Panc1 (cell line): Measurements from ENCODE around the gene TSPAN31. TPM values are rescaled to one million over a fixed set of nuclear protein-coding genes. Genes with fewer than 3 reads are reported as not detected.
A peak's percentile ranks its signal among the peaks of the same experiment; 100 is the strongest.

ENCODE experiments used
- ATAC-seq: fragments of 200-7000 bp; cut with Tn5 transposase; 2 replicates; pipeline ENCODE4 v1.9.1; 2020; ENCODE audit warnings: mild to moderate bottlenecking, moderate library complexity
- BruUV-seq: library from RNA; stranded (reverse); fragments of 400-500 nt; replicated peaks from 2 replicates; lab custom pipeline; 2021; lab: Mats Ljungman, UMichigan
- CTCF ChIA-PET: fragments of 300-600 bp; sonication (Branson Sonifier 250); formaldehyde crosslinking; loops from one replicate; lab custom pipeline; 2022; ENCODE audit warnings: antibody characterized with exemption; lab: Charles Lee
- POLR2A ChIA-PET: fragments of 300-600 bp; sonication (Branson Sonifier 250); formaldehyde crosslinking; loops from one replicate; lab custom pipeline; 2022; ENCODE audit warnings: antibody characterized with exemption; lab: Charles Lee
- DNase-seq: peaks from one replicate; pipeline ENCODE4 v3.0.0-alpha.2; 2010; ENCODE audit warnings: low read depth, low spot score
- H3K27ac ChIP-seq: 2 replicates; pipeline ENCODE4 v1.5.1; 2011; ENCODE audit warnings: mild to moderate bottlenecking, low read length, inconsistent platforms
- H3K27me3 ChIP-seq: fragments of 200-500 bp; sonication (Bioruptor generic); 2 replicates; pipeline ENCODE4 v1.6.0; 2014; ENCODE audit warnings: low read length, inconsistent platforms; ENCODE audit not compliant: control insufficient read depth, insufficient read depth
- H3K36me3 ChIP-seq: fragments of 200-500 bp; sonication (Bioruptor generic); 2 replicates; pipeline ENCODE4 v1.5.1; 2014; ENCODE audit warnings: inconsistent platforms, mild to moderate bottlenecking, low read length, moderate library complexity; ENCODE audit not compliant: control insufficient read depth, insufficient read depth
- H3K4me1 ChIP-seq: 2 replicates; pipeline ENCODE4 v1.5.1; 2011; ENCODE audit warnings: inconsistent platforms, mild to moderate bottlenecking, low read length, moderate library complexity; ENCODE audit not compliant: control insufficient read depth, insufficient read depth
- H3K4me3 ChIP-seq, 2 experiments: 2 replicates each; pipeline ENCODE4 v1.5.1; 2011 to 2012; ENCODE audit warnings: low read depth in 2 of 2, low read length in 2 of 2, mild to moderate bottlenecking in 2 of 2, inconsistent platforms in 1 of 2, moderate library complexity in 1 of 2
- H3K9me3 ChIP-seq: fragments of 200-500 bp; sonication (Bioruptor generic); 2 replicates; pipeline ENCODE4 v1.5.1; 2014; ENCODE audit warnings: low read depth, mild to moderate bottlenecking, inconsistent platforms, low read length, moderate library complexity; ENCODE audit not compliant: control insufficient read depth, insufficient read depth
- POLR2AphosphoS5 ChIP-seq: IDR thresholded peaks from 2 replicates; pipeline ENCODE4 v1.6.1; 2012; ENCODE audit warnings: mild to moderate bottlenecking, low read depth, low read length, moderate library complexity
- REST ChIP-seq, 2 experiments: IDR thresholded peaks; 2 replicates each; pipeline ENCODE4 v1.6.1; 2011 to 2012; ENCODE audit warnings: low read depth in 2 of 2, control low read depth in 1 of 2, low read length in 1 of 2, mild to moderate bottlenecking in 1 of 2, moderate library complexity in 1 of 2; ENCODE audit not compliant: insufficient read depth in 1 of 2
- SIN3A ChIP-seq: IDR thresholded peaks from 2 replicates; pipeline ENCODE4 v1.6.1; 2012; ENCODE audit warnings: low read depth, mild to moderate bottlenecking, low read length, moderate library complexity, borderline replicate concordance; ENCODE audit not compliant: insufficient read depth
- TCF7L2 ChIP-seq: IDR thresholded peaks from 2 replicates; pipeline ENCODE4 v1.6.1; 2011; ENCODE audit warnings: mild to moderate bottlenecking, low read depth, low read length, inconsistent platforms
- in situ Hi-C: cut with HindIII; loops from 2 replicates; pipeline ENCODE4 v1.10.0; 2016; ENCODE audit warnings: low sequenced_read_pairs, low pct_unique_long_range_greater_than_20kb
- intact Hi-C: fragments of 100-400 bp; cut with micrococcal nuclease; formaldehyde crosslinking; loops from one replicate; pipeline ENCODE4 v1.10.0; 2022; ENCODE audit not compliant: unreplicated experiment
- total RNA-seq: library from RNA; stranded (reverse); gene quantifications from one replicate; pipeline ENCODE4 v1.2.1, GENCODE V29; 2021; ENCODE audit not compliant: unreplicated experiment
- TF ChIP-seq, protein P1 (sequence below): fragments of 450-650 bp; IDR thresholded peaks from 2 replicates; pipeline ENCODE4 v1.5.1; 2017; ENCODE audit warnings: mild to moderate bottlenecking

The TSPAN31 gene
- total RNA-seq, 1 experiment from 2014 or later, result 17.5 TPM

GRCh38 chr12:57759360-57759980 is 14.6 kb downstream of the TSPAN31 start:
- CTCF ChIA-PET, result interaction anchor here (0.6 kb wide), 1 partner anchor 174 kb away, joined by 5 read pairs; no protein-coding TSS in a partner anchor
- H3K4me3 ChIP-seq, result no peak overlapping the region
- H3K27ac ChIP-seq, result no peak overlapping the region
- ATAC-seq, result peak; percentile 48; the same call in 1 of the 2 replicates
- no TSS peak for BruUV-seq
- intact Hi-C loops, result no loop called here
- no peaks in the 10 kb centered on the region; the same call in 1 of the 2 replicates for H3K36me3 ChIP-seq
- H3K4me1 ChIP-seq, result no peaks in the 10 kb centered on the region; the same call in 1 of the 2 replicates
- POLR2A ChIA-PET, result no interaction called here
- in situ Hi-C loops, result no loop called here
- no peak for DNase-seq
- no peaks in the 10 kb centered on the region for H3K9me3 ChIP-seq
- peaks cover 11% of the 10 kb centered on the region for H3K27me3 ChIP-seq
- TF ChIP-seq, protein P1, sequence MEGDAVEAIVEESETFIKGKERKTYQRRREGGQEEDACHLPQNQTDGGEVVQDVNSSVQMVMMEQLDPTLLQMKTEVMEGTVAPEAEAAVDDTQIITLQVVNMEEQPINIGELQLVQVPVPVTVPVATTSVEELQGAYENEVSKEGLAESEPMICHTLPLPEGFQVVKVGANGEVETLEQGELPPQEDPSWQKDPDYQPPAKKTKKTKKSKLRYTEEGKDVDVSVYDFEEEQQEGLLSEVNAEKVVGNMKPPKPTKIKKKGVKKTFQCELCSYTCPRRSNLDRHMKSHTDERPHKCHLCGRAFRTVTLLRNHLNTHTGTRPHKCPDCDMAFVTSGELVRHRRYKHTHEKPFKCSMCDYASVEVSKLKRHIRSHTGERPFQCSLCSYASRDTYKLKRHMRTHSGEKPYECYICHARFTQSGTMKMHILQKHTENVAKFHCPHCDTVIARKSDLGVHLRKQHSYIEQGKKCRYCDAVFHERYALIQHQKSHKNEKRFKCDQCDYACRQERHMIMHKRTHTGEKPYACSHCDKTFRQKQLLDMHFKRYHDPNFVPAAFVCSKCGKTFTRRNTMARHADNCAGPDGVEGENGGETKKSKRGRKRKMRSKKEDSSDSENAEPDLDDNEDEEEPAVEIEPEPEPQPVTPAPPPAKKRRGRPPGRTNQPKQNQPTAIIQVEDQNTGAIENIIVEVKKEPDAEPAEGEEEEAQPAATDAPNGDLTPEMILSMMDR, result peak; percentile 86
- TF ChIP-seq SIN3A, result no peak

GRCh38 chr12:57760347-57760982 is 15.6 kb downstream of the TSPAN31 start:
- DNase-seq (no peak), ATAC-seq (no peak)
- in situ Hi-C loops, result no loop called here
- TF ChIP-seq TCF7L2 (no peak), REST (IDR thresholded peaks at IDR 0.05; ENCODE audit: insufficient read depth in 1 of 2, low read depth in 2 of 2, low read length in 1 of 2) (peak; percentile 87 to 90)
- ChIA-PET POLR2A (no interaction called here), CTCF (no interaction called here)
- H3K36me3 ChIP-seq, result no peaks in the 10 kb centered on the region; the same call in 1 of the 2 replicates
- no TSS peak for BruUV-seq
- peaks cover 11% of the 10 kb centered on the region for H3K27me3 ChIP-seq
- peaks cover 3% of the 10 kb centered on the region for H3K4me1 ChIP-seq
- H3K4me3 ChIP-seq, result no peak overlapping the region
- H3K27ac ChIP-seq, result no peak overlapping the region
- intact Hi-C loops, result no loop called here
- H3K9me3 ChIP-seq, result no peaks in the 10 kb centered on the region

- no peak for TF ChIP-seq REST (IDR thresholded peaks at IDR 0.05; ENCODE audit: insufficient read depth in 1 of 2, low read depth in 2 of 2, low read length in 1 of 2)
- TF ChIP-seq SIN3A, result no peak
- TF ChIP-seq POLR2AphosphoS5, result no peak
- no peak for TF ChIP-seq TCF7L2
- TF ChIP-seq, protein P1, result no peak
- H3K36me3 ChIP-seq, result no peaks in the 10 kb centered on the region; the same call in 1 of the 2 replicates
- no peak overlapping the region for H3K27ac ChIP-seq
- in situ Hi-C loops, result no loop called here
- intact Hi-C loops, result no loop called here
- no peaks in the 10 kb centered on the region for H3K9me3 ChIP-seq
- CTCF ChIA-PET, result no interaction called here
- peaks cover 6% of the 10 kb centered on the region; the same call in 1 of the 2 replicates for H3K27me3 ChIP-seq
- DNase-seq, result no peak
- no TSS peak for BruUV-seq
- POLR2A ChIA-PET, result no interaction called here
- peaks cover 3% of the 10 kb centered on the region for H3K4me1 ChIP-seq
- no peak overlapping the region for H3K4me3 ChIP-seq
- no peak for ATAC-seq
Measured at GRCh38 chr12:57761391-57761998, 16.7 kb downstream of the TSPAN31 start.
